ENCODE measurements around the gene NEO1.

NEO1 gene

GRCh38 chr15:73075160-73075859 is 23.0 kb downstream of the NEO1 start:
- DNase-seq (ENCODE audit: low spot score) = no peak

- DNase-seq (ENCODE audit: low spot score) = no peak
Measured at GRCh38 chr15:73078291-73078690, 26.0 kb downstream of the NEO1 start.

- DNase-seq (ENCODE audit: low spot score) = no peak
Measured at GRCh38 chr15:73078722-73079121, 26.5 kb downstream of the NEO1 start.

DNA sequence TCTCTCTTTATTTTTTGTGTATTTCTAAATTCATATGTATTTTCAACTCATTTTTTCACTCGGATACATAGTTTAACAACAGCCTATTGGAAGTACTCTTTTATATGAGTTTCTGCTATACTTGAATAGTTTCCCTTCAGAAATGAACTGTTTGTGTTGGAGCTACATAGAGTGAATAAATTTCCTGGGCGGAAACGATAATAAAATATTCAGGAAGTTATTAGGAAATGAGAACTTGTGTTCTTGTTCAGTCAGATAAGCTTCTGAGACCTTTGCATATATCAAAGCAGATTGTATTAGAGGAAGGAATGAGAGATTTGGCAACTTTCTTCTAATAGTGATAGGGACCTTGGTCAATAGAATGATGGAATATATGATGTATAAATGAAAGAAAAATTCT is 27.3 kb downstream of the NEO1 start:
- DNase-seq (ENCODE audit: low spot score) = no peak

- no peak for DNase-seq (ENCODE audit: low spot score)
Measured at GRCh38 chr15:73081321-73081958, 29.2 kb downstream of the NEO1 start.

DNA sequence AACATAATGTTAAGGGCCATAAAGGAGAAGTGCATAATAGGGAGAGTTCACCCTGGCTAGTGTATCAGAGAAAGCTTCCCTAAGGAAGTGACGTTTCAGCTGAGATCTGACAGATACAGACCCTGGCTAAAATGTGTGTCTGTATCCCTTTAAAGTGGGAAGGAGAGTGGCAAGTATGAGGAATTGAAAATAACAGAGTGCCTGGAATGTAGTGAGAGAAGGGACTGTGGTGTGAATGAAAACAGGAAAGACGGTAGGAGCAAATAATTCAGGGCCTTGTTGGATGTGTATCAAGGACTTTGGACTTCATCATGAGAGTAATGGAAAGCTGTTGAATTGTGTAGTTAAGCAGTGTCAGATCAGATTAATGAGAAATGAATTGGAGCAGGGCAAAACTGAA is 30.5 kb downstream of the NEO1 start:
- DNase-seq (ENCODE audit: low spot score) = no peak

- DNase-seq (ENCODE audit: low spot score) = no peak
Measured at GRCh38 chr15:73087098-73087497, 34.8 kb downstream of the NEO1 start.

DNA sequence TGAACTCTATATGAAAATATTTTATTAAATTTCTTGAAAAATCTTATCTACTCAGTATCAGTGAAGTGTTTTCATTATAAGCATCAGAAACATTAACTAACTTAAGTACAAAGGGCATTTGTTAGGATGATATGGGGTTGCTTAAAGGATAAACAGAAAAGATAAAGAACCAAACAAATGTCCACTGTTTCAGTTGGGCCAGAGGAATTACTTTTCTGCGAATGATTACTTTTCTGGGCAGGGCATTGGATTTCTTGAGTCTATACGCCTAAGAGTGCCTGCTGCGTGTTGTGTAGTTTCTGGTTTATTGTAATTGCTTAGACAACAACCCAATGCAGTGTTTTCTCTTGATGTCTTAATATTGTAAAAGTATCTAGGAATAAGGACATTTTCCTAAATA is 52.8 kb downstream of the NEO1 start:
- DNase-seq (ENCODE audit: low spot score) = no peak

- DNase-seq (ENCODE audit: low spot score) = no peak
Measured at GRCh38 chr15:73108676-73109075, 56.4 kb downstream of the NEO1 start.

DNA sequence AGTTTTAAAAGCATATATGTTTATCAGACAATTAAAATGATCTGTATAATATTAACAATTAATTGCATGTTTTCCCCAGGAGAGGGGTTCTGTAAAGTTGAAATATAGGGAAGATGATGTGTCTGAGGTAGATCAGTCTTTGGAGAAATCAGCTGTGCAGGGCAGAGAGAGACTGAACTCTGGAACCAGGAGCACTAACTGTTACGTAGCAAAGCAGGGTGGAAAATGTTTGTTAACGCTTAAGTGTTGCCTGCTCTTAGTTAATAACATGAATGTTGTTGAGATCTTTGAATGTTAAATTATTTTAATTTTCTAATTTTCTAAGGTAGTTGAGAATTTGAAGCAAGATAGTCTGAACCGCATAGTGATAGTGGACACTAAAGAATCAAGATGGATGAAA is 57.5 kb downstream of the NEO1 start:
- no peak for DNase-seq (ENCODE audit: low spot score)

- DNase-seq (ENCODE audit: low spot score) = no peak
Measured at GRCh38 chr15:73110201-73110600, 57.9 kb downstream of the NEO1 start.

GRCh38 chr15:73114064-73114463 is 61.8 kb downstream of the NEO1 start:
- no peak for DNase-seq (ENCODE audit: low spot score)

GRCh38 chr15:73116164-73116563 is 63.9 kb downstream of the NEO1 start:
- DNase-seq (ENCODE audit: low spot score) = no peak

GRCh38 chr15:73118055-73118454 is 65.8 kb downstream of the NEO1 start:
- no peak for DNase-seq (ENCODE audit: low spot score)

DNA sequence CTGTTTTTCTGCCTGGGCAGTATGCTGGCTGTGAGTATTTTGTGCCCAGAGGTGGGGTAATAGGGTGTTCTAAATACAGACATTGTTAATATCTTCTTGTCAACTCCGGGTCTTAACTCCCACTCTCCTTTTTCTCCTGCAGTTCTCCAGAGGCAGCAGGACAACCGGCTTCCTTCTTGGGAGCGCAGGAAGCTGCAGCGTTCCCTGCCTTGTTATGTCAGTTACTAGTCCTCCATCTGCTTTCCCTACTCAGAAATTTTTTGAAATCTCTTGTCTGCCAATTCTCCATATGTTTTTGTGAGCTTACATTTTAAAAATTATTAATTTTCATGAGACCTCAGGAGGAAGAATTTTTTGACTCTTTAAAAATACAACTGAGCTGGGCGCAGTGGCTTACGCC is 67.2 kb downstream of the NEO1 start:
- no peak for DNase-seq (ENCODE audit: low spot score)

GRCh38 chr15:73120269-73120668 is 68.0 kb downstream of the NEO1 start:
- DNase-seq (ENCODE audit: low spot score) = no peak

- DNase-seq (ENCODE audit: low spot score) = no peak
Measured at GRCh38 chr15:73125219-73125618, 73.0 kb downstream of the NEO1 start.

GRCh38 chr15:73127302-73127936 is 75.2 kb downstream of the NEO1 start:
- DNase-seq (ENCODE audit: low spot score) = peak; percentile 68

- no peak for DNase-seq (ENCODE audit: low spot score)
Measured at GRCh38 chr15:73130830-73131229, 78.6 kb downstream of the NEO1 start.

GRCh38 chr15:73134196-73134595 is 81.9 kb downstream of the NEO1 start:
- DNase-seq (ENCODE audit: low spot score) = no peak

DNA sequence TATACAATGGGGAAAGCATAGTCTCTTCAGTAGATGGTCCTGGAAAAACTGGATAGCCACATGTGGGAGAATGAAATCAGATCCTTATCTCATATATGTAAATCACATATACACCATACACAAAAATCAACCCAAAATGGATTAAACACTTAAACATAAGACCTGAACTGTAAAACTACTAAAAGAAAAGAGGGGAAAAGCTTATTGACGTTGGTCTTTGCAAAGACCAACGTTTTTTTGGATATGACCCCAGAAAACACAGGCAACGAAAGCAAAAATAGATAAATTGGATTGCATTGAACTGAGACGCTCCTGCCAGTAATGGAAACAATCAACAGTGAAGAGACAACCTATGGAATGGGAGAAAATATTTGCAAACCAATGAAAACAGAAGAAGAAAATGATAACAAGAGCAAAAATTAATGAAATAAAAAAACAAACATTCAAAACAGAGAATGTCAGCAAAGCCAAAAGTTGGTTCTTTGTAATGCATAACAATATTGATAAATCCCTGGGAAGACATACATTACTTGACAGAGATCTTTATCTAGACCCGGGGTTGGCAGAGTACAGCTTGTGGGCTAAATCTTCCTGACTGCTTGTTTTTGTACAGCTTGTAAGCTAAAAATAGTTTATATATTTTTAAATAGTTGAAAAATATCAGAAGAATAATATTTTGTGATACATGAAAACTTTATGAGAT is 86.9 kb downstream of the NEO1 start:
- DNase-seq (ENCODE audit: low spot score) = no peak

DNA sequence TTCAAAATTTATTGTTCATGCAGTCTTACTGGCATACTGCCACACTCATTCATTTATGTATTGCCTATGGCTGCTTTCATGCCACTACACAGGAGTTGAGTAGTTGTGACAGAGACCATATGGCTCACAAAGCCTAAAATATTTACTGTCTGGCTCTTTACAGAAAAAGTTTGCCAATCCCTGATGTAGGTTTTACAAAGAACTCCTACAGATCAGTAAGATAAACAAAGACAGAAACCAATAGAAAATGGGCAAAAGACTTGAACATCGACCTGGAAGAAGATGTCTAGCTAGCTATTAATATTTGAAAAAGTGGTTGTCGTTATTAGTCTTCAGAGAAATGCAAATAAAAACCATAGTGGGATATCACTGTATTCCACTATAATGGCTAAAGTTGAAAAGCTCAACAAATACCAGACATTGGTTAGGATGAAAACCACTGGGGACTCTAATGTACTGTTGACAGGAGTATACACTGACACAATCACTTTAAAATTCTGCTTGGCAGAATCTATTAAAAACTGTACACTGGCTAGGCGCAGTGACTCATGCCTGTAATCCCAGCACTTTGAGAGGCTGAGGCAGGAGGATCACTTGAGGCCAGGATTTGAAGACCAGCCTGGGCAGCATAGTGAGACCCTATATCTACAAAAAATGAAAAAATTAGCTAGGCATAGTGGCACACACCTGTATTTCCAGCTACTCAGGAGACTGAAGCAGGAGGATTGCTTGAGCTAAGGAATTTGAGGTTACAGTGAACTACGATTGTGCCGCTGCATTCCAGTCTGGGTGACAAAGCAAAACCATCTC is 87.7 kb downstream of the NEO1 start:
- DNase-seq (ENCODE audit: low spot score) = no peak
